HepG2 (cell line): ENCODE measurements around the gene AFAP1. TPM values are rescaled to one million over a fixed set of nuclear protein-coding genes. Genes with fewer than 3 reads are reported as not detected.

ENCODE experiments used
- ARID2 ChIP-seq: sonication (generic); formaldehyde crosslinking; IDR thresholded peaks from 2 replicates; pipeline ENCODE4 v1.8.1; 2022; ENCODE audit warnings: mild to moderate bottlenecking, missing genetic modification reagents, borderline replicate concordance
- BRCA1 ChIP-seq: sonication (generic); formaldehyde crosslinking; IDR thresholded peaks from 2 replicates; pipeline ENCODE4 v1.4.0; 2020; ENCODE audit warnings: missing genetic modification reagents
- JUND ChIP-seq: sonication (generic); formaldehyde crosslinking; IDR thresholded peaks from 2 replicates; pipeline ENCODE4 v1.8.0; 2022; ENCODE audit warnings: mild to moderate bottlenecking, missing genetic modification reagents
- MEIS2 ChIP-seq: sonication (generic); formaldehyde crosslinking; IDR thresholded peaks from 2 replicates; pipeline ENCODE4 v1.9.0; 2021; ENCODE audit warnings: mild to moderate bottlenecking, missing genetic modification reagents
- MTA3 ChIP-seq: sonication (generic); formaldehyde crosslinking; IDR thresholded peaks from 2 replicates; pipeline ENCODE4 v1.4.0; 2020; ENCODE audit warnings: missing genetic modification reagents
- MYC ChIP-seq: sonication (generic); formaldehyde crosslinking; IDR thresholded peaks from 2 replicates; pipeline ENCODE4 v1.9.0; 2021; ENCODE audit warnings: missing genetic modification reagents, borderline replicate concordance
- MYNN ChIP-seq: sonication (generic); formaldehyde crosslinking; IDR thresholded peaks from 2 replicates; pipeline ENCODE4 v1.4.0; 2020; ENCODE audit warnings: mild to moderate bottlenecking, low read depth, missing genetic modification reagents
- NR2F6 ChIP-seq, 2 experiments: IDR thresholded peaks; 2 replicates each; pipeline ENCODE4 v1.6.1; 2016; ENCODE audit warnings: antibody characterized with exemption in 1 of 2, mild to moderate bottlenecking in 1 of 2
- NRL ChIP-seq: sonication (generic); formaldehyde crosslinking; IDR thresholded peaks from 2 replicates; pipeline ENCODE4 v1.5.0; 2020; ENCODE audit warnings: missing genetic modification reagents, mild to moderate bottlenecking, moderate library complexity, borderline replicate concordance
- PCBP1 ChIP-seq: fragments of 200-400 bp; formaldehyde crosslinking; IDR thresholded peaks from 2 replicates; pipeline ENCODE4 v1.6.1; 2017; ENCODE audit warnings: mild to moderate bottlenecking, low read depth, low read length, borderline replicate concordance
- PHB2 ChIP-seq: fragments of 450-650 bp; IDR thresholded peaks from 2 replicates; pipeline ENCODE4 v1.6.1; 2018; ENCODE audit not compliant: partially characterized antibody
- RAD21 ChIP-seq: fragments of 450-650 bp; formaldehyde crosslinking; IDR thresholded peaks from 2 replicates; pipeline ENCODE4 v1.5.0; 2020; ENCODE audit warnings: mild to moderate bottlenecking
- RBFOX2 ChIP-seq: fragments of 200-400 bp; formaldehyde crosslinking; IDR thresholded peaks from 2 replicates; pipeline ENCODE4 v1.6.1; 2017; ENCODE audit warnings: low read depth, mild to moderate bottlenecking, low read length
- SIN3A ChIP-seq: IDR thresholded peaks from 2 replicates; pipeline ENCODE4 v1.6.1; 2011; ENCODE audit warnings: low read depth, mild to moderate bottlenecking, control low read depth, low read length, borderline replicate concordance
- SP4 ChIP-seq: sonication (generic); formaldehyde crosslinking; IDR thresholded peaks from 2 replicates; pipeline ENCODE4 v1.8.1; 2023; ENCODE audit warnings: mild to moderate bottlenecking, missing genetic modification reagents
- ZFP36 ChIP-seq: fragments of 150-350 bp; IDR thresholded peaks from 2 replicates; pipeline ENCODE4 v1.6.1; 2018; ENCODE audit warnings: borderline replicate concordance, low read length, low read depth; ENCODE audit not compliant: partially characterized antibody
- ZKSCAN5 ChIP-seq: sonication (generic); formaldehyde crosslinking; IDR thresholded peaks from 2 replicates; pipeline ENCODE4 v1.5.1; 2020; ENCODE audit warnings: mild to moderate bottlenecking, missing genetic modification reagents
- ZNF160 ChIP-seq: sonication (generic); formaldehyde crosslinking; IDR thresholded peaks from 2 replicates; pipeline ENCODE4 v1.8.0; 2022; ENCODE audit warnings: mild to moderate bottlenecking, inconsistent platforms, missing genetic modification reagents
- ZNF282 ChIP-seq: fragments of 450-650 bp; IDR thresholded peaks from 2 replicates; pipeline ENCODE4 v1.6.1; 2018; ENCODE audit not compliant: partially characterized antibody
- ZNF326 ChIP-seq: sonication (generic); formaldehyde crosslinking; IDR thresholded peaks from 2 replicates; pipeline ENCODE4 v1.4.0; 2020; ENCODE audit warnings: missing genetic modification reagents, borderline replicate concordance
- ZZZ3 ChIP-seq: sonication (generic); formaldehyde crosslinking; IDR thresholded peaks from 2 replicates; pipeline ENCODE4 v1.4.0; 2020; ENCODE audit warnings: missing genetic modification reagents, mild to moderate bottlenecking, borderline replicate concordance
- polyA plus RNA-seq, 8 experiments: library from polyadenylated mRNA; depleted of rRNA in 3 of 8; stranded (reverse) in 7 of 8; unstranded in 1 of 8; fragments of >200 nt; fragmentation: Illumina TruSeq in 4 of 8; extraction: Trizol in 4 of 8; gene quantifications; 2 replicates each; pipeline versions ENCODE4 v1.2.1 to v1.2.3, GENCODE V29; 2011 to 2016; ENCODE audit warnings: low read depth in 4 of 8, missing spikeins in 1 of 8, mixed read lengths in 1 of 8; ENCODE audit not compliant: insufficient read depth in 1 of 8
- total RNA-seq, 5 experiments: library from RNA; depleted of rRNA; stranded (reverse); fragments of >200 nt; fragmentation: Illumina TruSeq; extraction: Trizol; gene quantifications; 2 replicates each; pipeline ENCODE4 v1.2.3, GENCODE V29; 2016; ENCODE audit warnings: low read depth in 1 of 5
- TF ChIP-seq, protein P1 (sequence below): IDR thresholded peaks from 2 replicates; pipeline ENCODE4 v1.6.1; 2016; ENCODE audit warnings: missing biosample characterization, missing genetic modification reagents, low read depth
- TF ChIP-seq, protein P2 (sequence below): sonication (generic); formaldehyde crosslinking; IDR thresholded peaks from 2 replicates; pipeline ENCODE4 v1.4.0; 2020; ENCODE audit warnings: missing genetic modification reagents
- TF ChIP-seq, protein P3 (sequence below), 2 experiments: sonication (generic) in 1 of 2; formaldehyde crosslinking in 1 of 2; IDR thresholded peaks; 2 replicates each; pipeline versions ENCODE4 v1.4.0 to v1.6.1; 2018 to 2020; ENCODE audit warnings: missing genetic modification reagents in 2 of 2, borderline replicate concordance in 1 of 2, low read depth in 1 of 2, mild to moderate bottlenecking in 1 of 2, missing biosample characterization in 1 of 2

AFAP1 gene
- total and polyA plus RNA-seq, 2 of the 13 experiments (the other 11 are each of a cell fraction or from before 2014, with no cell fraction given) = 2.5 TPM

DNA sequence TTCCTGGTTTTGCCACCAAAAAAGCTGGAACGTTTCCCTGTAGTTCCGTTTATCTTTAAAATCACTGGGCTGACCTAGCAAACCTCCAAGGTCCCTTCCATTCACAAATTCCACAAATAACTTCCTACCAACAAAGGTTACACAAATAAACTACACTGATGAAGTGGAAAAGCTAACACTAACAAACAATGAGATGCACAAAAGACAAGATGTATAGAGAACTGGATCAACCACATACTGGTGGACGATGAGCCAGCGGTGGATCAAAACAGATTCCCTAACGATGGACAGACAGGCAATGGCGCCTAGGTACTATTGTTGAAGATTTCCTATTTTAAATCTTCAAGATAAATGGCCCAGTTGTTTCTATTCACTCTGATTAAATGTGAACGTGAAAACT lies 15.5 kb downstream of the AFAP1 start (continued):
- TF ChIP-seq, protein P1, sequence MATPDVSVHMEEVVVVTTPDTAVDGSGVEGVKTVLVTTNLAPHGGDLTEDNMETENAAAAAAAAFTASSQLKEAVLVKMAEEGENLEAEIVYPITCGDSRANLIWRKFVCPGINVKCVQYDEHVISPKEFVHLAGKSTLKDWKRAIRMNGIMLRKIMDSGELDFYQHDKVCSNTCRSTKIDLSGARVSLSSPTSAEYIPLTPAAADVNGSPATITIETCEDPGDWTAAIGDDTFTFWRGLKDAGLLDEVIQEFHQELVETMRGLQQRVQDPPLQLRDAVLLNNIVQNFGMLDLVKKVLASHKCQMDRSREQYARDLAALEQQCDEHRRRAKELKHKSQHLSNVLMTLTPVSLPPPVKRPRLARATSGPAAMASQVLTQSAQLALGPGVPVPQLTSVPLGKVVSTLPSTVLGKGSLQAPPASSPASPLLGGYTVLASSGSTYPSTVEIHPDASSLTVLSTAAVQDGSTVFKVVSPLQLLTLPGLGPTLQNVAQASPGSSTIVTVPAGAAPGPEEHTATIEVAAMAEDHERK (CRISPR knock-in tag) = no peak
- no peak for TF ChIP-seq ZNF326
- TF ChIP-seq, protein P2, sequence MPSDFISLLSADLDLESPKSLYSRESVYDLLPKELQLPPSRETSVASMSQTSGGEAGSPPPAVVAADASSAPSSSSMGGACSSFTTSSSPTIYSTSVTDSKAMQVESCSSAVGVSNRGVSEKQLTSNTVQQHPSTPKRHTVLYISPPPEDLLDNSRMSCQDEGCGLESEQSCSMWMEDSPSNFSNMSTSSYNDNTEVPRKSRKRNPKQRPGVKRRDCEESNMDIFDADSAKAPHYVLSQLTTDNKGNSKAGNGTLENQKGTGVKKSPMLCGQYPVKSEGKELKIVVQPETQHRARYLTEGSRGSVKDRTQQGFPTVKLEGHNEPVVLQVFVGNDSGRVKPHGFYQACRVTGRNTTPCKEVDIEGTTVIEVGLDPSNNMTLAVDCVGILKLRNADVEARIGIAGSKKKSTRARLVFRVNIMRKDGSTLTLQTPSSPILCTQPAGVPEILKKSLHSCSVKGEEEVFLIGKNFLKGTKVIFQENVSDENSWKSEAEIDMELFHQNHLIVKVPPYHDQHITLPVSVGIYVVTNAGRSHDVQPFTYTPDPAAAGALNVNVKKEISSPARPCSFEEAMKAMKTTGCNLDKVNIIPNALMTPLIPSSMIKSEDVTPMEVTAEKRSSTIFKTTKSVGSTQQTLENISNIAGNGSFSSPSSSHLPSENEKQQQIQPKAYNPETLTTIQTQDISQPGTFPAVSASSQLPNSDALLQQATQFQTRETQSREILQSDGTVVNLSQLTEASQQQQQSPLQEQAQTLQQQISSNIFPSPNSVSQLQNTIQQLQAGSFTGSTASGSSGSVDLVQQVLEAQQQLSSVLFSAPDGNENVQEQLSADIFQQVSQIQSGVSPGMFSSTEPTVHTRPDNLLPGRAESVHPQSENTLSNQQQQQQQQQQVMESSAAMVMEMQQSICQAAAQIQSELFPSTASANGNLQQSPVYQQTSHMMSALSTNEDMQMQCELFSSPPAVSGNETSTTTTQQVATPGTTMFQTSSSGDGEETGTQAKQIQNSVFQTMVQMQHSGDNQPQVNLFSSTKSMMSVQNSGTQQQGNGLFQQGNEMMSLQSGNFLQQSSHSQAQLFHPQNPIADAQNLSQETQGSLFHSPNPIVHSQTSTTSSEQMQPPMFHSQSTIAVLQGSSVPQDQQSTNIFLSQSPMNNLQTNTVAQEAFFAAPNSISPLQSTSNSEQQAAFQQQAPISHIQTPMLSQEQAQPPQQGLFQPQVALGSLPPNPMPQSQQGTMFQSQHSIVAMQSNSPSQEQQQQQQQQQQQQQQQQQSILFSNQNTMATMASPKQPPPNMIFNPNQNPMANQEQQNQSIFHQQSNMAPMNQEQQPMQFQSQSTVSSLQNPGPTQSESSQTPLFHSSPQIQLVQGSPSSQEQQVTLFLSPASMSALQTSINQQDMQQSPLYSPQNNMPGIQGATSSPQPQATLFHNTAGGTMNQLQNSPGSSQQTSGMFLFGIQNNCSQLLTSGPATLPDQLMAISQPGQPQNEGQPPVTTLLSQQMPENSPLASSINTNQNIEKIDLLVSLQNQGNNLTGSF (CRISPR knock-in tag) = no peak
- no peak for TF ChIP-seq ARID2 (CRISPR knock-in tag)
- TF ChIP-seq MYNN (CRISPR knock-in tag) = no peak
- no peak for TF ChIP-seq ZZZ3 (CRISPR knock-in tag)
- TF ChIP-seq NRL = no peak
- TF ChIP-seq MTA3 (CRISPR knock-in tag) = no peak
- TF ChIP-seq, protein P3, sequence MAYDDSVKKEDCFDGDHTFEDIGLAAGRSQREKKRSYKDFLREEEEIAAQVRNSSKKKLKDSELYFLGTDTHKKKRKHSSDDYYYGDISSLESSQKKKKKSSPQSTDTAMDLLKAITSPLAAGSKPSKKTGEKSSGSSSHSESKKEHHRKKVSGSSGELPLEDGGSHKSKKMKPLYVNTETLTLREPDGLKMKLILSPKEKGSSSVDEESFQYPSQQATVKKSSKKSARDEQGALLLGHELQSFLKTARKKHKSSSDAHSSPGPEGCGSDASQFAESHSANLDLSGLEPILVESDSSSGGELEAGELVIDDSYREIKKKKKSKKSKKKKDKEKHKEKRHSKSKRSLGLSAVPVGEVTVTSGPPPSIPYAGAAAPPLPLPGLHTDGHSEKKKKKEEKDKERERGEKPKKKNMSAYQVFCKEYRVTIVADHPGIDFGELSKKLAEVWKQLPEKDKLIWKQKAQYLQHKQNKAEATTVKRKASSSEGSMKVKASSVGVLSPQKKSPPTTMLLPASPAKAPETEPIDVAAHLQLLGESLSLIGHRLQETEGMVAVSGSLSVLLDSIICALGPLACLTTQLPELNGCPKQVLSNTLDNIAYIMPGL (CRISPR knock-in tag; IDR thresholded peaks at IDR 0.05; ENCODE audit: borderline replicate concordance in 1 of 2, low read depth in 1 of 2) = no peak
- no peak for TF ChIP-seq MYC (CRISPR knock-in tag)
- TF ChIP-seq ZNF282 = no peak
- no peak for TF ChIP-seq SP4 (CRISPR knock-in tag)
- no peak for TF ChIP-seq PCBP1
- TF ChIP-seq RBFOX2 = no peak
- TF ChIP-seq ZKSCAN5 = no peak
- TF ChIP-seq BRCA1 = no peak
- no peak for TF ChIP-seq MEIS2 (CRISPR knock-in tag)
- TF ChIP-seq NR2F6 (IDR thresholded peaks at IDR 0.05) = peak; percentile 64; the same call in 1 of the 2 replicates
- peak; percentile 62 for TF ChIP-seq NR2F6 (CRISPR knock-in tag; IDR thresholded peaks at IDR 0.05)
- TF ChIP-seq ZFP36 = no peak
- no peak for TF ChIP-seq ZNF160 (CRISPR knock-in tag)
- TF ChIP-seq SIN3A = no peak
- TF ChIP-seq PHB2 = no peak
- TF ChIP-seq JUND (CRISPR knock-in tag) = no peak
- TF ChIP-seq RAD21 = no peak
